Ecto neural progenitor cell (in vitro differentiated cells): ENCODE results near the gene PCDHGC5.

Source experiments
- DNase-seq: peaks from one replicate; pipeline ENCODE4 v3.0.0-alpha.2; 2018; ENCODE audit warnings: low spot score

The PCDHGC5 gene

GRCh38 chr5:141488591-141489561 lies at the start of gene PCDHGC5:
Gene PCDHGC5 (plus strand): TSS chr5:141489081. CDS start chr5:141489241, 160 bp downstream.
- no peak for DNase-seq

DNA sequence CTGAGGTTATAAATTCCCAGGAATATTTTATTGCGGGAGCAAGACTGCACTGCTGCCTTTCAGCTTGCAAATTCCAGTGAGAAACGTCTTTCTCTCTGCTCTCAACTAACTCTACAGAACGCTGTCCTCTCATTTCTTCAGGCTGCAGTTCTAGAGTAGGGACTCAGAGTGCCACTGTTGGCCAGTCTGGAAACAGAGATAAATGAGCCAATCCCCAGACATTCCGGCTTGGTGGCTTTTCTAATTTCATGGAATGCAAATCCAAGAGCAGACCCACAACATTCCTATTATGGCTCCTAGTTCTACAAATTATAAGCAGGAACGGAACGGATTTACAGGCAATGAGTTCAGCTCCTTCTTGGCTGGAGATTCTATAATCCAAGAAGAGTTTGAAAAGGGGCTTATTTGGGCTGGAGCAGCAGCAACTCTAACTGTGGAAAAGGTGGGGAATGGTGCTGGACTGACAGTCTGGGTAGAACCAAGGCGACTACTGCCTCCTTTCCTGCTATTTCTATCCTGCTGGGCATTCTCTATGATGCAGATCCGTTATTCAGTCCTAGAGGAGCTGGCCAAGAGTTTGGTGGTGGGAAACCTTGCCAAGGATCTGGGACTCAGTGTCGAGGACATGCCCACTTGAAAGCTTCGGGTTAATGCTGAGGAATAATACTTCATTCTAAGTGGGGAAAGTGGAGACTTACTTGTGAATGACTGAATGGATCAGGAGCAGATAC lies 49.3 kb upstream of the PCDHGC5 start:
- DNase-seq: no peak

DNA sequence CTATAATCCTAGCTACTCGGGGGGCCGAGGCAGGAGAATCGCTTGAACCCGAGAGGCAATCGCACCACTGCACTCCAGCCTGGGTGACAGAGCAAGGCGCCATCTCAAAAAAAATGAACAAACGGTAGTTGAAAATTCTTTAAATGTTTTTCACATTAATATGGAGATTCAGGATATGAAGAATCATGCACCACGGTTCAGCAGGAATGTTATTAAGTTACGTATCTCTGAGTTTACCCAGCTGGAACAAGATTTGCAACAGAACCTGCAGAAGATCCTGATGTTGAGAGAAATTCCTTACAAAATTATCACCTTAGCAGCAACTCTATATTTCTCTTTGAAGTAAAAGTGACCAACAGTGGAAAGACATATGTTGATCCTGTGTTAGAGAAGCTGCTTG lies 48.5 kb upstream of the PCDHGC5 start:
- no peak for DNase-seq

GRCh38 chr5:141441571-141442170 lies 47.2 kb upstream of the PCDHGC5 start:
- no peak for DNase-seq

DNA sequence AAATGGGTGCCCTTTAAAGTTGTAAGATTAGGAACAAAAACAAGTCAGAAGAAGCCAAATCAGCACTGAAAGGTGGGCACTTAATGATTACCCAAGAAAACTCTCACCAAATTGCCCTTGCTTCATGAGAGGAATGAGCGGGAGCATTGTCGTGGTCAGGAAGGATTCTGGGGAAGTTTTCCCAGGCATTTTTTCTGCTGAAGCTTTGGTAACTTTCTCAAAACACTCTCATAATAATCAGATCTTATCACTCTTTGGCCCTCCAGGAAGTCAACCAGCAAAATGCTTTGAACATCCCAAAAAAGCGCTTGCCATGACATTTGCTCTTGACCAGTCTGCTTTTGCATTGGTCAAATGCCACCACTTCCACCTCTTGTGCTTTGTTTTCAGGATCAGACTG lies 23.5 kb upstream of the PCDHGC5 start:
- no peak for DNase-seq

- DNase-seq: peak; percentile 93
These were observed 13.2 kb upstream of the PCDHGC5 start, which contains the start of gene PCDHGC3 for GRCh38 chr5:141475625-141476131. Gene PCDHGC3 (plus strand): TSS chr5:141475966. CDS start chr5:141476117, 151 bp downstream.

- DNase-seq: peak; percentile 69
These were observed 12.6 kb upstream of the PCDHGC5 start for GRCh38 chr5:141476132-141476911.

GRCh38 chr5:141477044-141477575 lies 11.8 kb upstream of the PCDHGC5 start:
- DNase-seq: no peak

GRCh38 chr5:141477815-141478214 lies 11.1 kb upstream of the PCDHGC5 start:
- no peak for DNase-seq

- DNase-seq: peak; percentile 49
These were observed 10.4 kb upstream of the PCDHGC5 start for GRCh38 chr5:141478321-141478945.

- no peak for DNase-seq
These were observed 9.1 kb upstream of the PCDHGC5 start for GRCh38 chr5:141479776-141480175.

DNA sequence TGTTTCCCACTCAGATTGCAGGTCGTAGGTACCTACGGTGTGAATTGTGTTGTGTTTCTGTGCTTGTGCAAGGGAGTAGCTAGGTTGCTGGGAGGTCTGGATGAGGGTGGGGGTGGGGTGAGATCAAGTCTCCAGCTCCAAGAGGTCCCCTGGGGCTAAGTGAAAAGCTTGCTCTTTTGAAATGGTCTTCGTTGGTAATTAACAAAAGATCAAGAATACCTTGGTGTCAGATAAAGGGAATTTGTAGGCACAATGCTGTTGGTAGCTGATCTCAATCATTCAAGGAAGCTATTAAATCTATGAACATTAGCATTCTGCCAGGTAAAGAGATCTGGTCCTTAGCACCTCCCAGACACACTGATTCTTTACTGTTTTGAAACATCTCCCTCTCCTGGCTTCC lies 5.0 kb upstream of the PCDHGC5 start:
- no peak for DNase-seq

DNA sequence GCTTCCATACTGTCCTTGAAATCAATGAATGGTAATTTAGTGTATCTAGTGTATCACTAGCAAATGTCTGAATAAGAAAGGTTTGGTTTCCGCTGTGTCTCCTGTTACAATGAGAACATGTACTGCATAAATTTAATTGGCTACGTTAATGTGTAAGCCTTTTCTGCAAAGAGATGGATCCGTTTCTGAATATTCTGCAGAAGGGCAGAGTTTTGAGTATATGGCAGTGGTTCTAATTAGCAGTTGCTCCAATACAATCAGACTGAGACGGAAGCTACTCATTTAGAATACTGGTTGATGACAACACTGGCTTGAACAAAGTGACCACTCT lies 4.6 kb upstream of the PCDHGC5 start:
- DNase-seq: no peak

- peak; percentile 92 for DNase-seq
These were observed 4.1 kb upstream of the PCDHGC5 start, which contains the start of gene PCDHGC4 for GRCh38 chr5:141484641-141485311. Gene PCDHGC4 (plus strand): TSS chr5:141485030. CDS start chr5:141485174, 144 bp downstream.

DNA sequence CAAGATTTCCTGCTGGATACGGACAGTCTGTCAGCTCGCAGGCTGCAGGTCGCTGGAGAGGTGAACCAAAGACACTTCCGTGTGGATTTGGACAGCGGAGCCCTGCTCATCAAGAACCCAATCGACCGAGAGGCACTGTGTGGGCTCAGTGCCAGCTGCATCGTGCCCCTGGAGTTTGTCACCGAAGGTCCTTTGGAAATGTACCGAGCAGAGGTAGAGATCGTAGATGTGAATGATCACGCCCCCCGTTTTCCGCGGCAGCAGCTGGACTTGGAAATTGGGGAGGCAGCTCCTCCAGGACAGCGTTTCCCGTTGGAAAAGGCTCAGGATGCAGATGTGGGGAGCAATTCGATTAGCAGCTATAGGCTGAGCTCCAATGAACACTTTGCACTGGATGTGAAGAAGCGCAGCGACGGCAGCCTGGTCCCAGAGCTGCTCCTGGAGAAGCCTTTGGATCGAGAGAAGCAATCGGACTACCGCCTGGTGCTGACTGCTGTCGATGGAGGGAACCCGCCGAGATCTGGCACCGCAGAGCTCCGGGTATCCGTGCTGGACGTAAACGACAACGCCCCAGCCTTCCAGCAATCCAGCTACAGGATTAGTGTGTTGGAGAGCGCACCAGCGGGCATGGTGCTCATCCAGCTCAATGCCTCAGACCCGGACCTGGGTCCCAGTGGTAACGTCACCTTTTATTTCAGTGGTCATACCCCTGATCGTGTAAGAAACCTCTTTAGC lies 3.4 kb upstream of the PCDHGC5 start:
- DNase-seq: no peak

- DNase-seq: no peak
These were observed 2.8 kb upstream of the PCDHGC5 start for GRCh38 chr5:141486091-141486490.

DNA sequence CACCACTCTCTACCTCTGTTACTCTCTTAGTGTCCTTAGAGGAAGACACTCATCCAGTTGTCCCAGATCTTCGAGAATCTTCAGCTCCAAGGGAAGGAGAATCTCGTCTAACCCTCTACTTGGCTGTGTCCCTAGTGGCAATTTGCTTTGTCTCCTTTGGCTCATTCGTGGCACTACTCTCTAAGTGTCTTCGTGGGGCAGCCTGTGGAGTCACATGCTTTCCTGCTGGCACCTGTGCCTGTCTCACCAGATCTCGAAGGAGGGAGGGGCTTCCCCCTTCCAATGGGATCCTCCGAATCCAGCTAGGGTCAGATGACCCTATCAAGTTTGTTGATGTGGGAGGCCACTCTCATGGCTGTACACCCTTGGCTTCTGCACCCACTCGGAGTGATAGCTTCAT lies 1.8 kb upstream of the PCDHGC5 start:
- DNase-seq: no peak

GRCh38 chr5:141489841-141490240 lies 960 bp downstream of the PCDHGC5 start:
- DNase-seq: no peak

DNA sequence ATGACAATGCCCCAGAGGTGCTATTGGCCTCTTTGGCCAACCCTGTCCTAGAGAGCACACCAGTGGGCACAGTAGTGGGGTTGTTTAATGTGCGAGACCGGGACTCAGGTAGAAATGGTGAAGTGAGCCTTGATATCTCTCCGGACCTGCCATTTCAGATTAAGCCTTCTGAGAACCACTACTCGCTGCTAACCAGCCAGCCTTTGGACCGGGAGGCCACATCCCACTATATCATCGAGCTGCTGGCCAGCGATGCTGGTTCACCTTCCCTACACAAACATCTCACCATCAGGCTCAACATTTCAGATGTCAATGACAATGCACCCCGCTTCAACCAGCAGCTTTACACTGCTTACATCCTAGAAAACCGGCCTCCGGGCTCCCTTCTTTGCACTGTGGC lies 1.4 kb downstream of the PCDHGC5 start:
- DNase-seq: no peak
